Measurements from ENCODE around the gene CFAP73. TPM values are rescaled to one million over a fixed set of nuclear protein-coding genes. Genes with fewer than 3 reads are reported as not detected.

The CFAP73 gene
- polyA plus RNA-seq, 3 donors: 0.83 to 1.2 (median 1.1) TPM

GRCh38 chr12:113207613-113208040 lies 58.1 kb downstream of the CFAP73 start:
- DNase-seq (ENCODE audit: low read depth in 3 of 3, low spot score in 2 of 3): no peak

- no peak for DNase-seq (ENCODE audit: low read depth in 3 of 3, low spot score in 2 of 3)
Measured at GRCh38 chr12:113208041-113208934, 58.8 kb downstream of the CFAP73 start.

Other genes with a start within 250 kb of the CFAP73 start
- 10 to 100 TPM; 12.9 to 18.7 (median 13.4) TPM for gene OAS1, start 242.8 kb upstream of the CFAP73 start, polyA plus RNA-seq (ENCODE audit: insufficient read length in 3 of 3)
- gene OAS3, start 211.2 kb upstream of the CFAP73 start, polyA plus RNA-seq (ENCODE audit: insufficient read length in 3 of 3): 10 to 100 TPM in 1 of 3 donors, 1 to 10 TPM in 2; 7.6 to 10.0 (median 9.6) TPM
- 1 to 10 TPM; 7.7 to 9.9 (median 9.6) TPM for gene OAS2, start 171.2 kb upstream of the CFAP73 start, polyA plus RNA-seq (ENCODE audit: insufficient read length in 3 of 3)
- 10 to 100 TPM; 10.3 to 11.0 (median 10.3) TPM for gene DTX1, start 93.0 kb upstream of the CFAP73 start, polyA plus RNA-seq (ENCODE audit: insufficient read length in 3 of 3)
- 1 to 10 TPM; 6.1 to 8.3 (median 7.6) TPM for gene RASAL1, start 14.0 kb upstream of the CFAP73 start, polyA plus RNA-seq (ENCODE audit: insufficient read length in 3 of 3)
- gene DDX54, start 35.8 kb downstream of the CFAP73 start, polyA plus RNA-seq (ENCODE audit: insufficient read length in 3 of 3): 10 to 100 TPM; 62.5 to 74.2 (median 64.0) TPM
- gene RITA1, start 36.0 kb downstream of the CFAP73 start, polyA plus RNA-seq (ENCODE audit: insufficient read length in 3 of 3): 10 to 100 TPM; 13.3 to 17.2 (median 13.5) TPM
- gene TPCN1, start 71.7 kb downstream of the CFAP73 start, polyA plus RNA-seq (ENCODE audit: insufficient read length in 3 of 3): 10 to 100 TPM; 22.8 to 26.3 (median 25.5) TPM
- 10 to 100 TPM; 10.4 to 11.6 (median 10.8) TPM for gene SLC8B1, start 185.4 kb downstream of the CFAP73 start, polyA plus RNA-seq (ENCODE audit: insufficient read length in 3 of 3)
- 10 to 100 TPM; 15.6 to 19.5 (median 18.3) TPM for gene PLBD2, start 208.9 kb downstream of the CFAP73 start, polyA plus RNA-seq (ENCODE audit: insufficient read length in 3 of 3)

Data from right renal cortex interstitium (tissue), 3 donors.